Activated CD4-positive, alpha-beta T cell treated with anti-CD3 and anti-CD28 coated beads for 1 hour (primary cell): Measurements from ENCODE around the gene ALKBH3.

Experiments used
- DNase-seq: peaks from one replicate; pipeline ENCODE4 v3.0.0-alpha.2; 2020

The ALKBH3 gene

DNA sequence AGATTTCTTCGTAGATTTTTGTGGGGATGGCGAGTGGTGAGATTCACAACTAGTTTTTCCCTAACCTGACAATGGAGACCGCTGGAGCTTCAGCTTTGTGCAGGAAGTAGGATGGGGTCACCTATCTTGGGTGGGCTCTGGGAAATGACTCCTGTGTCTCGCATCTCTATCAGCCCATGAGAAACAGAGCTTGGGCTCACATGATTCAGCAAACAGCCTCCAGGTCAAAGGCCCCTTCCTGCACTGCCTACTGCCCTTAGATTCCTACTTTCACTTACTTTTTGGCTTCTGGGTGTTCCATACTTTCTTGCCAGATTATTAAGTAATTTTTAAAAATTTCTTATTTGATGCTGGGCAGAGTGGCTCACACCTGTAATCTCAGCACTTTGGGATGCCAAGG, 88.1 kb downstream of the ALKBH3 start:
- DNase-seq: no peak

DNA sequence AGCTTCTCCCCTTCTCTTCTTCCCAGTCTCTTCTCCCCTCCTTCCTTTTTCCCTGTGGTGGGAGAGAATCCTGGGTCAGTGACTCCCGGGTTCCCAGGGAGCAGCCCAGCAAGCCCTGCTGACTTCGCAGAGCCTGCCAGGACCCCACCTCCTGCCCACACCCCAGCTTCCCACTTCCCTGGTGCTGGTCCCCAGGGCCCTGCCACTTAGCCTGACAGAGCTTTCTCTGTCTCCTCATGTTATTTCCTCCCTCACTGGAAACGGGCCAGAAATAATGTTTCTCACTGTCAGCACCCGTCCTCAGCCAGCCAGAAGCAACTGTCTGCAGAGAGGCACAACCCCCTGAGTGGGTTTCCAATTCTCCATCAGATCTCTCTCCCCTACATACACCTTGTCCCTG, 88.9 kb downstream of the ALKBH3 start:
- DNase-seq: no peak
